ENCODE results near the gene DCAKD.

Gene DCAKD

DNA sequence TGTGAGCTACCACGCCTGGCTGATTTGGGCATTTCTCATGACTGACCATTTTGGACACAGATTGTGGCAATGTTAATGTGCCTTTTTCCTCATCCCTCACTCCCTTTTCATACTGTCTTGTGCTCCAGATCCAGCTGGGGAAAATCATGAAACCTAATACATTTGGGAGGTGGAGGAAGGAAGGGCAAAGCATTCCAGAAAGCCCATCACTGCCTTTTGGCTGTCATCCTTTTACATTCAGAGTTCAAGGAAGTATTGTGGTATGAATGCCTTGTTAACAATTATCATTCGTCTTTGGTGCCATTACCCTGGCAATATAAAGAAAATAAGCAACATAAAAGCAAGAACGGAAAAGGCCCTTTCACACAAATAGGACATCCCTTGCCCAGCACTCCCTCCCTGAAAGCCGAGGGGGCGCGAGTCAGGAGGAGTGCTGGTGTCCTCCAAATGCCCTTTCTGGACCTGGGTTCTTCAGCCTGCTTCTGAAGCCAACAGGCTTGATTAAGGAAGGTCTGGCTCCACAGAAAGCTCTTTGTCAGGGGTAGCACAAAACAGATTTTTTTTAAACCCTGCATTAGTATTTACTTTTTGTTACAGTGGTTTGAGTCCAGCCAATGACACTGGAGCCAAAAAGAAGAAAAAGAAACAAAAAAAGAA lies 29.7 kb upstream of the DCAKD start:
- TF ChIP-seq, protein P1, sequence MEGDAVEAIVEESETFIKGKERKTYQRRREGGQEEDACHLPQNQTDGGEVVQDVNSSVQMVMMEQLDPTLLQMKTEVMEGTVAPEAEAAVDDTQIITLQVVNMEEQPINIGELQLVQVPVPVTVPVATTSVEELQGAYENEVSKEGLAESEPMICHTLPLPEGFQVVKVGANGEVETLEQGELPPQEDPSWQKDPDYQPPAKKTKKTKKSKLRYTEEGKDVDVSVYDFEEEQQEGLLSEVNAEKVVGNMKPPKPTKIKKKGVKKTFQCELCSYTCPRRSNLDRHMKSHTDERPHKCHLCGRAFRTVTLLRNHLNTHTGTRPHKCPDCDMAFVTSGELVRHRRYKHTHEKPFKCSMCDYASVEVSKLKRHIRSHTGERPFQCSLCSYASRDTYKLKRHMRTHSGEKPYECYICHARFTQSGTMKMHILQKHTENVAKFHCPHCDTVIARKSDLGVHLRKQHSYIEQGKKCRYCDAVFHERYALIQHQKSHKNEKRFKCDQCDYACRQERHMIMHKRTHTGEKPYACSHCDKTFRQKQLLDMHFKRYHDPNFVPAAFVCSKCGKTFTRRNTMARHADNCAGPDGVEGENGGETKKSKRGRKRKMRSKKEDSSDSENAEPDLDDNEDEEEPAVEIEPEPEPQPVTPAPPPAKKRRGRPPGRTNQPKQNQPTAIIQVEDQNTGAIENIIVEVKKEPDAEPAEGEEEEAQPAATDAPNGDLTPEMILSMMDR (IDR thresholded peaks at IDR 0.05; ENCODE audit: poor library complexity, severe bottlenecking): no peak
- ATAC-seq (ENCODE audit: low read depth) (no peak), DNase-seq (ENCODE audit: low spot score) (no peak)
- Histone ChIP-seq H3K36me3 (ENCODE audit: low read depth) (peaks cover 88% of the 10 kb centered on the region), H3K4me3 (ENCODE audit: severe bottlenecking) (no peak overlapping the region), H3K4me1 (ENCODE audit: insufficient read depth, poor library complexity, severe bottlenecking) (peaks cover 10% of the 10 kb centered on the region), H3K27me3 (ENCODE audit: insufficient read depth, poor library complexity, severe bottlenecking) (no peaks in the 10 kb centered on the region), H3K9me3 (ENCODE audit: severe bottlenecking) (no peaks in the 10 kb centered on the region), H3K27ac (ENCODE audit: poor library complexity, severe bottlenecking) (no peak overlapping the region)

DNA sequence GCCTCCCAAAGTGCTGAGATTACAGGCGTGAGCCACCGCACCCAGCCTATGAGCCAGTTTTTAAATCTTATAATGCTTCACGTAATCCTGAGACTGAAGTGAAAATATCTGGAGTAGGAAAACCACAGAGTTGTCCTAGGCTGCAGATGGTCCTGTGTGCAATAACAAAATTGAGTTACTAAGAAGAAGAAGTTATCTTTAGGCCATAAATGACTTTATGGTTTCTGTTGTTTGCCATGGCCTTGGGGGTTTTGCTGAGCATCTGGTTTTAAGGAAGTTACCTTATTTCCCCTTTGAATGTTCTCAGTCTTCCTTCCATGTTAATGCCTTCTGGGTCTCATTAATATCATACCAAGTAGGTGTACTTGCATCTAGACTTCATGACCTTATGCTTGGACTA lies 26.2 kb upstream of the DCAKD start:
- peaks cover 87% of the 10 kb centered on the region for H3K36me3 ChIP-seq (ENCODE audit: low read depth)
- no peaks in the 10 kb centered on the region for H3K27me3 ChIP-seq (ENCODE audit: insufficient read depth, poor library complexity, severe bottlenecking)
- TF ChIP-seq, protein P1 (IDR thresholded peaks at IDR 0.05; ENCODE audit: poor library complexity, severe bottlenecking): no peak
- DNase-seq (ENCODE audit: low spot score): no peak
- peaks cover 19% of the 10 kb centered on the region for H3K4me1 ChIP-seq (ENCODE audit: insufficient read depth, poor library complexity, severe bottlenecking)
- ATAC-seq (ENCODE audit: low read depth): no peak
- H3K27ac ChIP-seq (ENCODE audit: poor library complexity, severe bottlenecking): no peak overlapping the region
- no peaks in the 10 kb centered on the region for H3K9me3 ChIP-seq (ENCODE audit: severe bottlenecking)
- no peak overlapping the region for H3K4me3 ChIP-seq (ENCODE audit: severe bottlenecking)

GRCh38 chr17:45073414-45074070 lies 22.1 kb upstream of the DCAKD start:
- TF ChIP-seq, protein P1 (IDR thresholded peaks at IDR 0.05; ENCODE audit: poor library complexity, severe bottlenecking): no peak

GRCh38 chr17:45070809-45071208 lies 19.4 kb upstream of the DCAKD start:
- no peaks in the 10 kb centered on the region for H3K9me3 ChIP-seq (ENCODE audit: severe bottlenecking)
- H3K27me3 ChIP-seq (ENCODE audit: insufficient read depth, poor library complexity, severe bottlenecking): no peaks in the 10 kb centered on the region
- TF ChIP-seq, protein P1 (IDR thresholded peaks at IDR 0.05; ENCODE audit: poor library complexity, severe bottlenecking): no peak
- peaks cover 90% of the 10 kb centered on the region for H3K36me3 ChIP-seq (ENCODE audit: low read depth)
- H3K27ac ChIP-seq (ENCODE audit: poor library complexity, severe bottlenecking): peak overlapping the region; percentile 26
- peaks cover 17% of the 10 kb centered on the region for H3K4me1 ChIP-seq (ENCODE audit: insufficient read depth, poor library complexity, severe bottlenecking)
- ATAC-seq (ENCODE audit: low read depth) (peak; percentile 63; the same call in 1 of the 3 replicates), DNase-seq (ENCODE audit: low spot score) (no peak)
- no peak overlapping the region for H3K4me3 ChIP-seq (ENCODE audit: severe bottlenecking)

More at GRCh38 chr17:45073414-45074070, 22.1 kb upstream of the DCAKD start:
- H3K9me3 ChIP-seq (ENCODE audit: severe bottlenecking): no peaks in the 10 kb centered on the region
- H3K4me3 ChIP-seq (ENCODE audit: severe bottlenecking): no peak overlapping the region
- H3K27ac ChIP-seq (ENCODE audit: poor library complexity, severe bottlenecking): no peak overlapping the region
- no peak for DNase-seq (ENCODE audit: low spot score)
- H3K27me3 ChIP-seq (ENCODE audit: insufficient read depth, poor library complexity, severe bottlenecking): no peaks in the 10 kb centered on the region
- ATAC-seq (ENCODE audit: low read depth): no peak
- H3K36me3 ChIP-seq (ENCODE audit: low read depth): peaks cover 84% of the 10 kb centered on the region
- peaks cover 30% of the 10 kb centered on the region for H3K4me1 ChIP-seq (ENCODE audit: insufficient read depth, poor library complexity, severe bottlenecking)

DNA sequence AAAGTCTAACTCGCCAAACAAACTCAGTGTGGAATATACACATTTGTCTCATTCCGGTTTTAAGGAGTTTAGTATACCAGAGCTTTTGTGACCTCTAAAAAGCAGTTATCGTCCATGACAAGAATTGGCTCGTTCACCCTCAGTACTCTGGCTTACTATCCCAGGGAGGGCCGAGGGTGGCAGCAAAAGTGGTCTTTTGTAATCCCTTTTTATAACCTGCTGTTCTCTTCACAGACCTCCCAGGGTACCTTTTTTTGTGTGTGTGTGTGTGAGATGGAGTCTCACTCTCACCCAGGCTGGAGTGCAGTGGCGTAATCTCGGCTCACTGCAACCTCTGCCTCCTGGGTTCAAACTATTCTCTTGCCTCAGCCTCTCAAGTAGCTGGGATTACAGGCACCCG lies 18.6 kb upstream of the DCAKD start:
- TF ChIP-seq, protein P1 (IDR thresholded peaks at IDR 0.05; ENCODE audit: poor library complexity, severe bottlenecking): no peak
- H3K27ac ChIP-seq (ENCODE audit: poor library complexity, severe bottlenecking): no peak overlapping the region
- ATAC-seq (ENCODE audit: low read depth) (no peak), DNase-seq (ENCODE audit: low spot score) (no peak)
- peaks cover 85% of the 10 kb centered on the region for H3K36me3 ChIP-seq (ENCODE audit: low read depth)
- H3K27me3 ChIP-seq (ENCODE audit: insufficient read depth, poor library complexity, severe bottlenecking): no peaks in the 10 kb centered on the region
- H3K9me3 ChIP-seq (ENCODE audit: severe bottlenecking): no peaks in the 10 kb centered on the region
- H3K4me3 ChIP-seq (ENCODE audit: severe bottlenecking): no peak overlapping the region
- H3K4me1 ChIP-seq (ENCODE audit: insufficient read depth, poor library complexity, severe bottlenecking): peaks cover 15% of the 10 kb centered on the region

All from RWPE2 (cell line).